ENCODE data around the gene SREBF2.

- TF ChIP-seq POLR2A (IDR thresholded peaks at IDR 0.05) (no peak), CTCF (IDR thresholded peaks at IDR 0.05) (no peak)
Measured at GRCh38 chr22:41805639-41806038, 27.3 kb upstream of the SREBF2 start.

Measured in lower leg skin (tissue), 3 donors.